IMR-90 (cell line): ENCODE data around the gene KCNN4. TPM values are rescaled to one million over a fixed set of nuclear protein-coding genes. Genes with fewer than 3 reads are reported as not detected.
A peak's percentile ranks its signal among the peaks of the same experiment; 100 is the strongest.

Experiments used
- ATAC-seq: fragments of 200-7000 bp; cut with Tn5 transposase; 2 replicates; pipeline ENCODE4 v1.9.1; 2020; ENCODE audit warnings: low read depth, mild to moderate bottlenecking, moderate library complexity
- BruUV-seq: library from RNA; stranded (reverse); fragments of 400-500 nt; replicated peaks from 2 replicates; lab custom pipeline; 2021; lab: Mats Ljungman, UMichigan
- CTCF ChIA-PET: fragments of 300-600 bp; formaldehyde crosslinking; extraction: SDS; loops from one replicate; lab custom pipeline; 2021; ENCODE audit warnings: antibody characterized with exemption; lab: Yijun Ruan, JAX
- POLR2A ChIA-PET: fragments of 300-600 bp; sonication (Branson Sonifier 250); formaldehyde crosslinking; loops from one replicate; lab custom pipeline; 2022; ENCODE audit warnings: antibody characterized with exemption; ENCODE audit not compliant: unreplicated experiment; lab: Charles Lee
- DNase-seq: peaks from one replicate; pipeline ENCODE4 v3.0.0; 2013
- H2AFZ ChIP-seq: replicated peaks from 2 replicates; pipeline ENCODE3; 2013; ENCODE audit warnings: low read length, mild to moderate bottlenecking; ENCODE audit not compliant: poor library complexity
- H2AK5ac ChIP-seq: 2 replicates; pipeline ENCODE4 v1.6.1; 2013; ENCODE audit warnings: low read depth, low read length, inconsistent platforms
- H2AK9ac ChIP-seq: replicated peaks from 2 replicates; pipeline ENCODE3; 2013; ENCODE audit warnings: mild to moderate bottlenecking, low read depth, low read length, moderate library complexity; ENCODE audit not compliant: poor library complexity
- H2BK120ac ChIP-seq: 2 replicates; pipeline ENCODE4 v1.6.1; 2013; ENCODE audit warnings: low read depth, low read length, inconsistent platforms
- H2BK15ac ChIP-seq: 3 replicates; pipeline ENCODE4 v1.6.1; 2013; ENCODE audit warnings: low read depth, low read length, inconsistent platforms
- H2BK20ac ChIP-seq: 2 replicates; pipeline ENCODE4 v1.6.1; 2013; ENCODE audit warnings: low read depth, mild to moderate bottlenecking, inconsistent platforms, low read length, moderate library complexity
- H2BK5ac ChIP-seq: 2 replicates; pipeline ENCODE4 v1.6.1; 2013; ENCODE audit warnings: mild to moderate bottlenecking, low read depth, low read length, inconsistent platforms; ENCODE audit not compliant: poor library complexity, severe bottlenecking
- H3K14ac ChIP-seq: replicated peaks from 2 replicates; pipeline ENCODE4 v1.6.1; 2013; ENCODE audit warnings: low read depth, low read length, inconsistent platforms
- H3K18ac ChIP-seq: 2 replicates; pipeline ENCODE4 v1.6.1; 2013; ENCODE audit warnings: low read depth, low read length, control low read depth
- H3K23ac ChIP-seq: 2 replicates; pipeline ENCODE4 v1.6.1; 2013; ENCODE audit warnings: low read depth, low read length, inconsistent platforms
- H3K27ac ChIP-seq: 2 replicates; pipeline ENCODE4 v1.5.1; 2013; ENCODE audit warnings: mild to moderate bottlenecking, control low read depth, low read length; ENCODE audit not compliant: insufficient read depth
- H3K27me3 ChIP-seq: 2 replicates; pipeline ENCODE4 v1.6.1; 2013; ENCODE audit warnings: low read length; ENCODE audit not compliant: control insufficient read depth, insufficient read depth
- H3K36me3 ChIP-seq: 2 replicates; pipeline ENCODE4 v1.6.1; 2013; ENCODE audit warnings: low read length, mixed read lengths; ENCODE audit not compliant: control insufficient read depth, insufficient read depth
- H3K4ac ChIP-seq: 2 replicates; pipeline ENCODE4 v1.6.1; 2013; ENCODE audit warnings: low read depth, low read length, inconsistent platforms
- H3K4me1 ChIP-seq: 2 replicates; pipeline ENCODE4 v1.6.1; 2013; ENCODE audit warnings: low read length, mixed read lengths; ENCODE audit not compliant: control insufficient read depth, insufficient read depth
- H3K4me2 ChIP-seq: 2 replicates; pipeline ENCODE4 v1.6.1; 2013; ENCODE audit warnings: low read depth, mild to moderate bottlenecking, control low read depth, low read length, moderate library complexity
- H3K4me3 ChIP-seq: 2 replicates; pipeline ENCODE4 v1.5.1; 2013; ENCODE audit warnings: low read depth, mild to moderate bottlenecking, control low read depth, low read length, moderate library complexity; ENCODE audit not compliant: insufficient read depth
- H3K56ac ChIP-seq: 2 replicates; pipeline ENCODE4 v1.6.1; 2013; ENCODE audit warnings: low read length, inconsistent platforms; ENCODE audit not compliant: insufficient read depth; ENCODE audit errors: extremely low read depth
- H3K79me1 ChIP-seq, 2 experiments: 2 replicates each; pipeline ENCODE4 v1.6.1; 2013; ENCODE audit warnings: low read length in 2 of 2, inconsistent platforms in 1 of 2, low read depth in 1 of 2
- H3K9ac ChIP-seq: 2 replicates; pipeline ENCODE4 v1.6.1; 2013; ENCODE audit warnings: low read depth, low read length, control low read depth
- H3K9me1 ChIP-seq: 2 replicates; pipeline ENCODE4 v1.6.1; 2013; ENCODE audit warnings: low read length, inconsistent platforms; ENCODE audit not compliant: insufficient read depth
- H3K9me3 ChIP-seq: 2 replicates; pipeline ENCODE4 v1.6.1; 2013; ENCODE audit warnings: low read length; ENCODE audit not compliant: control insufficient read depth, insufficient read depth
- H4K20me1 ChIP-seq: 2 replicates; pipeline ENCODE4 v1.6.1; 2013; ENCODE audit warnings: low read length, inconsistent platforms; ENCODE audit not compliant: insufficient read depth
- H4K5ac ChIP-seq: 2 replicates; pipeline ENCODE4 v1.6.1; 2013; ENCODE audit warnings: mild to moderate bottlenecking, low read depth, low read length, control low read depth
- H4K8ac ChIP-seq, 2 experiments: 2 replicates each; pipeline ENCODE4 v1.6.1; 2013; ENCODE audit warnings: low read depth in 2 of 2, low read length in 2 of 2, control low read depth in 1 of 2, inconsistent platforms in 1 of 2
- H4K91ac ChIP-seq: 2 replicates; pipeline ENCODE4 v1.6.1; 2013; ENCODE audit warnings: low read depth, low read length, inconsistent platforms; ENCODE audit not compliant: insufficient read depth
- BHLHE40 ChIP-seq: fragments of 150-350 bp; IDR thresholded peaks from 2 replicates; pipeline ENCODE4 v1.6.1; 2016; ENCODE audit warnings: mild to moderate bottlenecking, low read depth, low read length
- CEBPB ChIP-seq: IDR thresholded peaks from 2 replicates; pipeline ENCODE4 v1.6.1; 2012; ENCODE audit warnings: low read depth, low read length, improper control_type of control experiment
- CHD1 ChIP-seq: IDR thresholded peaks from 2 replicates; pipeline ENCODE4 v1.6.1; 2012; ENCODE audit warnings: low read depth, low read length, improper control_type of control experiment
- CTCF ChIP-seq: conservative IDR thresholded peaks from 2 replicates; pipeline ENCODE4 v1.5.1; 2012; ENCODE audit warnings: mild to moderate bottlenecking, low read depth, low read length, improper control_type of control experiment
- ELK1 ChIP-seq: fragments of 150-350 bp; IDR thresholded peaks from 2 replicates; pipeline ENCODE4 v1.6.1; 2016; ENCODE audit warnings: low read depth, mild to moderate bottlenecking, low read length, moderate library complexity, borderline replicate concordance
- FOS ChIP-seq: fragments of 150-350 bp; IDR thresholded peaks from 2 replicates; pipeline ENCODE4 v1.6.1; 2016; ENCODE audit warnings: low read depth, low read length
- MAFK ChIP-seq: IDR thresholded peaks from 2 replicates; pipeline ENCODE4 v1.6.1; 2012; ENCODE audit warnings: low read depth, low read length, improper control_type of control experiment
- MAZ ChIP-seq: IDR thresholded peaks from 2 replicates; pipeline ENCODE4 v1.6.1; 2012; ENCODE audit warnings: low read depth, mild to moderate bottlenecking, low read length, improper control_type of control experiment, moderate library complexity, borderline replicate concordance
- MXI1 ChIP-seq: IDR thresholded peaks from 2 replicates; pipeline ENCODE4 v1.6.1; 2012; ENCODE audit warnings: low read depth, mild to moderate bottlenecking, low read length, moderate library complexity, borderline replicate concordance
- NFE2L2 ChIP-seq: fragments of 150-350 bp; IDR thresholded peaks from 2 replicates; pipeline ENCODE4 v1.6.1; 2016; ENCODE audit warnings: low read depth, mild to moderate bottlenecking, low read length
- RAD21 ChIP-seq: IDR thresholded peaks from 2 replicates; pipeline ENCODE4 v1.6.1; 2012; ENCODE audit warnings: low read length, improper control_type of control experiment
- RCOR1 ChIP-seq: IDR thresholded peaks from 2 replicates; pipeline ENCODE4 v1.6.1; 2012; ENCODE audit warnings: mild to moderate bottlenecking, low read length, improper control_type of control experiment; ENCODE audit not compliant: insufficient replicate concordance
- RFX5 ChIP-seq: IDR thresholded peaks from 2 replicates; pipeline ENCODE4 v1.8.0; 2012; ENCODE audit warnings: low read depth, mild to moderate bottlenecking, low read length, moderate library complexity
- SMC3 ChIP-seq: fragments of 150-350 bp; IDR thresholded peaks from 2 replicates; pipeline ENCODE4 v1.6.1; 2016; ENCODE audit warnings: low read depth, mild to moderate bottlenecking, antibody characterized with exemption, low read length, moderate library complexity
- WGBS, 2 experiments: methylation state at CpG; one replicate each; pipeline versions ENCODE4 v1.1.5 to v1.1.7; 2013; ENCODE audit warnings: missing lambda C conversion rate in 2 of 2; ENCODE audit not compliant: insufficient read length in 1 of 2; ENCODE audit errors: extremely low coverage in 2 of 2; 5-methylcytosine and 5-hydroxymethylcytosine counted together
- dilution Hi-C: fragments of 300-500 bp; cut with HindIII; formaldehyde crosslinking; loops from one replicate; pipeline ENCODE4 v1.14.3; 2018; ENCODE audit warnings: low sequenced_read_pairs; ENCODE audit not compliant: unreplicated experiment
- in situ Hi-C: fragments of 300-500 bp; cut with MboI; formaldehyde crosslinking; loops from 3 replicates; pipeline ENCODE4 v1.14.3; 2019; ENCODE audit warnings: low sequenced_read_pairs, inconsistent platforms, mixed read lengths
- intact Hi-C: fragments of 100-400 bp; cut with micrococcal nuclease; formaldehyde crosslinking; loops from 2 replicates; pipeline ENCODE4 v1.10.0; 2022
- polyA plus RNA-seq, 3 experiments: library from polyadenylated mRNA; depleted of rRNA; stranded (reverse); fragments of >200 nt; gene quantifications; 2 replicates each; pipeline ENCODE4 v1.2.3, GENCODE V29; 2012; ENCODE audit warnings: low replicate concordance in 1 of 3
- total RNA-seq: library from RNA; depleted of rRNA; stranded (reverse); fragments of >200 nt; gene quantifications from 2 replicates; pipeline ENCODE4 v1.2.3, GENCODE V29; 2012

Gene KCNN4
- total and polyA plus RNA-seq, 2 of the 4 experiments (the other 2 are of a cell fraction): 0.54 to 0.99 TPM

GRCh38 chr19:43765109-43765876 is 15.5 kb downstream of the KCNN4 start:
- ChIA-PET CTCF (interaction anchor here (0.7 to 2.5 kb wide), 5 partner anchors 9 to 22 kb away, joined by 3 to 10 read pairs (median 4); no protein-coding TSS in a partner anchor), POLR2A (interaction anchor here (0.6 to 1.4 kb wide), 3 partner anchors 10 to 62 kb away, joined by 3 to 4 read pairs (median 3); partner anchors contain the start of gene SMG9)
- peak; percentile 97 for DNase-seq
- TF ChIP-seq CHD1: no peak
- TF ChIP-seq SMC3: no peak
- TF ChIP-seq MAFK: no peak
- TF ChIP-seq FOS: peak; percentile 92
- peak; percentile 98 for TF ChIP-seq RCOR1
- peak; percentile 93 for TF ChIP-seq MAZ
- TF ChIP-seq ELK1: no peak
- TF ChIP-seq RFX5: no peak
- peak; percentile 34; the same call in 1 of the 2 replicates for TF ChIP-seq BHLHE40
- TF ChIP-seq CTCF: no peak
- peak; percentile 28; the same call in 1 of the 2 replicates for TF ChIP-seq RAD21
- 0 out of 2 replicates have a peak, but pooled peaks have one; percentile 10 for TF ChIP-seq MXI1
- TF ChIP-seq NFE2L2: peak; percentile 33; the same call in 1 of the 2 replicates
- TF ChIP-seq CEBPB: no peak

More at GRCh38 chr19:43765109-43765876, 15.5 kb downstream of the KCNN4 start:
- Histone ChIP-seq H3K27me3 (no peaks in the 10 kb centered on the region), H4K91ac (peak overlapping the region; percentile 86), H3K56ac (peak overlapping the region; percentile 67), H3K4me2 (peak overlapping the region; percentile 35), H2BK20ac (peak overlapping the region; percentile 92), H2AK5ac (peak overlapping the region; percentile 88), H4K5ac (peak overlapping the region; percentile 20; the same call in 1 of the 2 replicates), H3K4me3 (no peak overlapping the region), H3K18ac (peak overlapping the region; percentile 49; the same call in 1 of the 2 replicates), H3K4me1 (peaks cover 14% of the 10 kb centered on the region), H2BK5ac (peak overlapping the region; percentile 75), H3K4ac (peak overlapping the region; percentile 90), H2BK120ac (peak overlapping the region; percentile 91), H3K23ac (peak overlapping the region; percentile 74), H3K27ac (peak overlapping the region; percentile 63), H3K9me1 (peaks cover 25% of the 10 kb centered on the region), H3K79me1 (peaks cover 0 to 14% of the 10 kb centered on the region in 2 experiments; a peak in 2 of 4 replicates), H3K14ac (peak overlapping the region; percentile 71), H3K36me3 (no peaks in the 10 kb centered on the region), H4K8ac (peak overlapping the region; percentile 56 to 91), H2BK15ac (peak overlapping the region; percentile 96; the same call in 2 of the 3 replicates), H2AFZ (peak overlapping the region; percentile 84), H2AK9ac (peak overlapping the region; percentile 89), H3K9me3 (no peaks in the 10 kb centered on the region), H4K20me1 (no peaks in the 10 kb centered on the region), H3K9ac (no peak overlapping the region)
- WGBS, 2 experiments: 0% methylated on average over 7 of the region's 16 CpGs; no CpG with 5 or more reads in 1 of the 2 experiments
- dilution Hi-C loops: no loop called here
- intact Hi-C loops: no loop called here
- no TSS peak for BruUV-seq
- in situ Hi-C loops: no loop called here
- peak; percentile 93 for ATAC-seq
